Endothelial cell of umbilical vein (primary cell): Measurements from ENCODE around the gene CD63. TPM values are rescaled to one million over a fixed set of nuclear protein-coding genes. Genes with fewer than 3 reads are reported as not detected.

Experiments
- BruUV-seq: library from RNA; stranded (reverse); fragments of 400-500 nt; replicated peaks from 2 replicates; lab custom pipeline; 2021; lab: Mats Ljungman, UMichigan
- CTCF ChIA-PET: fragments of 300-600, 350-600 bp; sonication (Branson Sonifier 250); formaldehyde crosslinking; loops from one replicate; lab custom pipeline; 2021; ENCODE audit warnings: antibody characterized with exemption, inconsistent platforms; lab: Charles Lee
- POLR2A ChIA-PET: fragments of 300-600, 350-600 bp; sonication (Branson Sonifier 250); formaldehyde crosslinking; loops from one replicate; lab custom pipeline; 2021; ENCODE audit warnings: antibody characterized with exemption, inconsistent platforms; lab: Charles Lee
- DNase-seq: peaks from one replicate; pipeline ENCODE4 v3.0.0-alpha.2; 2011; ENCODE audit warnings: low read depth, low spot score
- FAIRE-seq: peaks from 2 replicates; lab custom pipeline; 2011; peaks lifted over from hg19 to GRCh38; lab: Jason Lieb, UNC
- H2AFZ ChIP-seq: 2 replicates; pipeline ENCODE4 v1.6.0; 2012; ENCODE audit warnings: low read depth, low read length, control low read depth, inconsistent platforms
- H3K27ac ChIP-seq: 2 replicates; pipeline ENCODE4 v1.5.1; 2011; ENCODE audit warnings: low read depth, mild to moderate bottlenecking, control low read depth, low read length, moderate library complexity; ENCODE audit not compliant: insufficient read depth
- H3K27me3 ChIP-seq, 2 experiments: 2 replicates each; pipeline versions ENCODE4 v1.6.0 to v1.6.1; 2011; ENCODE audit warnings: low read length in 2 of 2, mixed read lengths in 1 of 2; ENCODE audit not compliant: control insufficient read depth in 2 of 2, insufficient read depth in 2 of 2
- H3K36me3 ChIP-seq, 2 experiments: 2 replicates in 1 of 2; 3 replicates in 1 of 2; pipeline ENCODE4 v1.5.1; 2011; ENCODE audit warnings: low read length in 2 of 2, mild to moderate bottlenecking in 1 of 2, moderate library complexity in 1 of 2; ENCODE audit not compliant: control insufficient read depth in 2 of 2, insufficient read depth in 2 of 2; ENCODE audit errors: extremely low read depth in 1 of 2
- H3K4me1 ChIP-seq: 3 replicates; pipeline ENCODE4 v1.5.1; 2011; ENCODE audit warnings: mild to moderate bottlenecking, low read length; ENCODE audit not compliant: control insufficient read depth, insufficient read depth; ENCODE audit errors: extremely low read depth
- H3K4me2 ChIP-seq: 2 replicates; pipeline ENCODE4 v1.6.1; 2011; ENCODE audit warnings: low read length, control low read depth, mixed read lengths; ENCODE audit not compliant: insufficient read depth
- H3K4me3 ChIP-seq, 3 experiments: fragments of 200-600 bp in 1 of 3; sonication (generic), shearing (Covaris generic) in 1 of 3; replicated peaks in 1 of 3; 2 replicates each; pipeline ENCODE4 v1.5.1; 2011 to 2016; ENCODE audit warnings: control low read depth in 3 of 3, low read length in 3 of 3, mild to moderate bottlenecking in 2 of 3, inconsistent platforms in 1 of 3, low read depth in 1 of 3, moderate library complexity in 1 of 3; ENCODE audit not compliant: insufficient read depth in 1 of 3
- H3K79me2 ChIP-seq: 2 replicates; pipeline ENCODE4 v1.6.0; 2012; ENCODE audit warnings: low read length, inconsistent platforms; ENCODE audit not compliant: control insufficient read depth, insufficient read depth
- H3K9ac ChIP-seq: replicated peaks from 2 replicates; pipeline ENCODE3; 2011; ENCODE audit warnings: low read length, control low read depth; ENCODE audit not compliant: insufficient read depth; ENCODE audit errors: extremely low read depth
- H3K9me1 ChIP-seq: replicated peaks from 3 replicates; pipeline ENCODE4 v1.6.0; 2011; ENCODE audit warnings: mild to moderate bottlenecking, low read length; ENCODE audit not compliant: control insufficient read depth, insufficient read depth; ENCODE audit errors: extremely low read depth
- H3K9me3 ChIP-seq: replicated peaks from 2 replicates; pipeline ENCODE4 v1.5.1; 2012; ENCODE audit warnings: low read length, inconsistent platforms; ENCODE audit not compliant: control insufficient read depth, insufficient read depth
- H4K20me1 ChIP-seq: replicated peaks from 2 replicates; pipeline ENCODE3; 2011; ENCODE audit warnings: mild to moderate bottlenecking, low read length; ENCODE audit not compliant: control insufficient read depth, insufficient read depth; ENCODE audit errors: extremely low read depth
- CTCF ChIP-seq, 2 donors: IDR thresholded peaks; 1 replicate in 1 of 2; 2 replicates in 1 of 2; pipeline ENCODE4 v1.5.1; 2011; ENCODE audit warnings: low read length in 2 of 2, mild to moderate bottlenecking in 2 of 2, moderate library complexity in 2 of 2, control low read depth in 1 of 2, inconsistent platforms in 1 of 2, low read depth in 1 of 2; ENCODE audit not compliant: insufficient read depth in 1 of 2; ENCODE audit errors: extremely low read depth in 1 of 2
- EZH2 ChIP-seq: IDR thresholded peaks from 2 replicates; pipeline ENCODE4 v1.6.1; 2012; ENCODE audit warnings: borderline replicate concordance, low read depth, mild to moderate bottlenecking, moderate library complexity, low read length, inconsistent platforms; ENCODE audit not compliant: severe bottlenecking
- FOS ChIP-seq: IDR thresholded peaks from 2 replicates; pipeline ENCODE4 v1.6.1; 2011; ENCODE audit warnings: mild to moderate bottlenecking, low read length, moderate library complexity, borderline replicate concordance; ENCODE audit not compliant: insufficient read depth
- GATA2 ChIP-seq: IDR thresholded peaks from 2 replicates; pipeline ENCODE4 v1.7.0; 2011; ENCODE audit warnings: low read depth, mild to moderate bottlenecking, moderate library complexity, mixed read lengths, low read length; ENCODE audit not compliant: insufficient read length, insufficient read depth
- JUN ChIP-seq: IDR thresholded peaks from 2 replicates; pipeline ENCODE4 v1.6.1; 2011; ENCODE audit warnings: borderline replicate concordance, low read depth; ENCODE audit not compliant: insufficient read length, insufficient read depth
- MAX ChIP-seq: IDR thresholded peaks from 2 replicates; pipeline ENCODE4 v1.6.1; 2011; ENCODE audit not compliant: insufficient read depth, insufficient read length
- MYC ChIP-seq: IDR thresholded peaks from one replicate; pipeline ENCODE4 v1.6.1; 2011; ENCODE audit warnings: mild to moderate bottlenecking, low read depth, low read length
- POLR2A ChIP-seq: IDR thresholded peaks from 2 replicates; pipeline ENCODE4 v1.6.1; 2012; ENCODE audit warnings: low read depth, mild to moderate bottlenecking, control low read depth, low read length
- POLR2AphosphoS5 ChIP-seq: IDR thresholded peaks from 2 replicates; pipeline ENCODE4 v1.6.1; 2012; ENCODE audit warnings: low read depth, mild to moderate bottlenecking, control low read depth, low read length, moderate library complexity; ENCODE audit not compliant: insufficient read depth
- dilution Hi-C: fragments of 300-500 bp; cut with MboI; formaldehyde crosslinking; loops from one replicate; pipeline ENCODE4 v1.15.0; 2019; ENCODE audit warnings: low sequenced_read_pairs; ENCODE audit not compliant: extremely low pct_ligation_motif_present
- intact Hi-C: fragments of 100-400 bp; cut with micrococcal nuclease; formaldehyde crosslinking; loops from one replicate; pipeline ENCODE4 v1.10.0; 2022
- polyA plus RNA-seq, 4 experiments: library from polyadenylated mRNA; depleted of rRNA in 3 of 4; stranded (reverse) in 3 of 4; unstranded in 1 of 4; fragments of >200 nt; gene quantifications; 2 replicates each; pipeline versions ENCODE4 v1.2.1 to v1.2.3, GENCODE V29; 2011 to 2012; ENCODE audit warnings: missing spikeins in 1 of 4
- total RNA-seq: library from RNA; stranded (reverse); gene quantifications from 2 replicates; pipeline ENCODE4 v1.2.3, GENCODE V29; 2021

The CD63 gene
- total and polyA plus RNA-seq, 2 donors (not counting 3 experiments of a cell fraction or from before 2014, with no cell fraction given): 1,054 to 1,429 TPM

GRCh38 chr12:55745361-55746173 lies 16.8 kb upstream of the CD63 start:
- no peak for FAIRE-seq
- H3K79me2 ChIP-seq: no peaks in the 10 kb centered on the region
- no peaks in the 10 kb centered on the region for H4K20me1 ChIP-seq
- H3K9ac ChIP-seq: no peak overlapping the region
- DNase-seq: no peak
- H3K36me3 ChIP-seq: peaks cover 0 to 6% of the 10 kb centered on the region in 2 experiments
- BruUV-seq: no TSS peak
- TF ChIP-seq GATA2 (no peak), EZH2 (no peak), CTCF (IDR thresholded peaks at IDR 0.05; ENCODE audit: extremely low read depth in 1 of 2, insufficient read depth in 1 of 2, low read depth in 1 of 2, low read length in 2 of 2) (no peak), MAX (no peak), FOS (no peak), POLR2AphosphoS5 (no peak), JUN (no peak), POLR2A (no peak), MYC (no peak)
- H3K4me1 ChIP-seq: peaks cover 9% of the 10 kb centered on the region
- H3K27ac ChIP-seq: no peak overlapping the region
- no peaks in the 10 kb centered on the region for H3K9me1 ChIP-seq
- intact Hi-C loops (no loop called here), dilution Hi-C loops (no loop called here)
- H3K27me3 ChIP-seq: no peaks in the 10 kb centered on the region
- CTCF ChIA-PET: interaction anchor here (1.5 to 2.9 kb wide), 3 partner anchors 9 to 195 kb away, joined by 3 to 12 read pairs (median 6); no protein-coding TSS in a partner anchor
- H3K9me3 ChIP-seq: no peaks in the 10 kb centered on the region
- H3K4me3 ChIP-seq: no peak overlapping the region
- no peak overlapping the region for H2AFZ ChIP-seq
- POLR2A ChIA-PET: interaction anchor here (0.8 to 1.1 kb wide), 2 partner anchors 8 to 20 kb away, joined by 3 to 5 read pairs; no protein-coding TSS in a partner anchor
- no peak overlapping the region for H3K4me2 ChIP-seq
